C1 segment of cervical spinal cord (tissue), 14 donors: Measurements from ENCODE around the gene SHC2.
"Not testable (repeated sequence)": the region's sequence is repeated elsewhere in the genome, so short reads cannot be mapped to it uniquely, and the experiment has no call there.

Experiments
- DNase-seq, 14 donors: peaks; one replicate each; lab custom pipeline; 2025; lab: John Stamatoyannopoulos, UW

Gene SHC2

DNA sequence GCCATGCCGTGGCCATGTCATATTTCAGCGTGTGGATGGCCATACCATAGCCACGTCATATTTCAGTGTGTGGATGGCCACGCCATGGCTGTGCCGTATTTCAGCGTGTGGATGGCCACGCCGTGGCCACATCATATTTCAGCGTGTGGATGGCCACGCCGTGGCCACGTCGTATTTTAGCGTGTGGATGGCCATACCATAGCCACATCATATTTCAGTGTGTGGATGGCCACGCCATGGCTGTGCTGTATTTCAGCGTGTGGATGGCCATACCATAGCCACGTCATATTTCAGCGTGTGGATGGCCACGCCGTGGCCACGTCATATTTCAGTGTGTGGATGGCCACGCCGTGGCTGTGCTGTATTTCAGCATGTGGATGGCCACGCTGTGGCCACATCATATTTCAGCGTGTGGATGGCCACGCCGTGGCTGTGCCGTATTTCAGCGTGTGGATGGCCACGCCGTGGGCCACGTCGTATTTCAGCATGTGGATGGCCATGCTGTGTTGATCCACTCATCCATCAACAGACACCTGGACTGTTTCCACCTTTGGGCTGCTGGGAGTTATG, 9.8 kb downstream of the SHC2 start:
- not testable (repeated sequence) for DNase-seq

DNA sequence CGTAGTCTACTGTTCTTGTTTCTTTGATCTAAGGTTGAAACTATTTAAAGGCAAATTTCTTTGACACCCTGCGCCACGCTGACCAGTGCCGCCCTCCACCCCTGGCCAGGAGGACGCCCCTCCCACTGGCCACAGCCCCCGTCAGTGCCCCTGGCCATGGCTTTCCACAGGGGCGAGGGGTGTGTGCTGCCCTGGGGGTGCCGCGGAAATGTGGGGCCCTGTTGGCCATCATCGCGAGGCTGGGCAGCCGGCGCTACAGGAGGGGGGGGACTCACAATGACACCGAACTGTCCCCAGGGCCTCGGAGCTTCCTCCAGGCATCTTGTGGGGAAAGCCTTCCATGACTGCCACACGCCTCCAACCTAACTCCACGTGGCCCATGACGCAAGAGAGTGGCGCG, 10.9 kb downstream of the SHC2 start:
- no peak for DNase-seq

DNA sequence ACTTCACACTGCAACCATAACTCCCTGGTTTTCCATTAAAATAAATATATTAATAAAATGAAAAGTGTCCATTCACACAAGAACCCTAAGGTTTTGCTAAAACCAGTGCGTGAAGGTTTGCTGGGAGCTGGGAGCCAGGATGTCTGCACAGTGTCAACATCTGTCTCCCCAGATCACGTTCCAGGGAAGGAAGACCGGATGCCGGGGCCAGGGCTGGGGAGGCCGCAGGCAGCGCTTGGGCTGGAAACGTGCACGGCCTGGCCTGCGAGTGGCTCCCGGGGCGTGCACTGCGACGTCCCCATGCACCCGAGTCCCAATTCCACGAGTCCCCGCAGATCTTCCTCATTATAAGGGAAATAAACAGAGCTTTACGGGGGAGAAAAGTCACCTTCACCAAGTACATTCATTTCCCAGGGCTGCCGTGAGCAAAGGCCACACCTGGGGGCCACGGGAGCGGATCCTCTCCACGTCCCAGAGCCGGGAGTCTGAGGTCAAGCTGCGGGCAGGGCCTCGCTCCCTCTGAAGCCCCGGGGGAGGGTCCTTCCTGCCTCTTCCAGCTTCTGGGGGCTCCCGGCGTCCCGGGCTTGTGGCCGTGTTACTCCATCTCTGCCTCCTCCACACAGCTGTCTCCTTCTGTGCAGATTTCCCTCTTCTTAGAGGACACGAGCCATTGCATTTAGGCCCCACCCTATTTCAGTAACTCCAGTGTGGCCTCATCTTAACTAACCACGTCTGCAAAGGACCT, 12.8 kb downstream of the SHC2 start:
- DNase-seq: no peak

DNA sequence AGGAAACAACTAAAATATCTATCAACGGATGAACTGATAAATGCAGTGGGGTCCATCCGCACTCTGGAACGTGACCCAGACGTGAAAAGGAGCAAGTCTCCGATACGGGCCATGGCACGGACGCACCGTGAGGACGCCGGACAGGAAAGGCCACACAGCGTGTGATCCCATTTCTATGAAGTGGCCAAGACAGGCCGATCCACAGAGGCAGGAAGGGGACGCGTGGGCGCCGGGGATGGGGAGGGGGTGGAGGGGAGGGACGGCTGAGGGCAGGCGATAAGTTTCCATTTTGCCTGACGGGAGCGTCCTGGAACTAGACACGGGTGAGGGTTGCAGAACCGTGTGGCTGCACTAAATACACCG, 13.8 kb downstream of the SHC2 start:
- DNase-seq: no peak

DNA sequence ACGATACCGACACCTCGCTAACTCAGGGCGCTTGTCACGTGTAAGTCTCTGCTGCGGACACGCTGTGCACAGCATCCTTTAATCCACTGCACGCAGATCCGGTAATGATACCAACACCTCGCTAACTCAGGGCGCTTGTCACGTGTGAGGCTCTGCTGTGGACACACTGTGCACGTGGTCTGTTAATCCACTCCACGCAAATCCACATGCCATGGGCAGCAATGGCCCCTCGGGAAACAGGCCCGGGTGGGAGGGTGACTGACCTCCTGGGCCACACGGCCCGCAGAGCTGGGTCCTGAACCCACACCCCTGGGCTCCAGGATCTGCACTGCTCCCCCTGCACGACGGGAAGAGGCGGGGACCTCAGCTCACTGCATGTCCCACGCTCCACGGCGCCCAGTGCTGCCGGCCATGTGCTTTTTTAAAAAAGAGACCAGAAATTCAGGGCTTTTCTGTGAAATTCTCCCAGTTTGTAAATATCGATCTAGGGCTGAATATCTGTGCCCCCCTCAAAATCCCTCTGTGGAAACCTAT, 16.1 kb downstream of the SHC2 start:
- no peak for DNase-seq

DNA sequence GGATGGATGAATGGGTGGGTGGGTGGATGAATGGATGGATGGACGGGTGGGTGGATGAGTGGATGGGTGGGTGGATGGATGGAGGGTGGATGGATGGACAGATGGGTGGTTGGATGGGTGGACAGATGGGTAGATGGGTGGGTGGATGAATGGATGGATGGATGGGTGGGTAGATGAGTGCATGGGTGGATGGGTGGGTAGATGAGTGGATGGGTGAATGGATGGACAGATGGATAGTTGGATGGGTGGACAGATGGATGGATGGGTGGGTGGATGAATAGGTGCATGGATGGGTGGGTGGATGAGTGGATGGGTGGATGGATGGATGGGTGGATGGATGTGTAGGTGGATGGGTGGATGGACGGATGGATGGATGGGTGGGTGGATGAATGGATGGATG, 17.8 kb downstream of the SHC2 start:
- DNase-seq: no peak

DNA sequence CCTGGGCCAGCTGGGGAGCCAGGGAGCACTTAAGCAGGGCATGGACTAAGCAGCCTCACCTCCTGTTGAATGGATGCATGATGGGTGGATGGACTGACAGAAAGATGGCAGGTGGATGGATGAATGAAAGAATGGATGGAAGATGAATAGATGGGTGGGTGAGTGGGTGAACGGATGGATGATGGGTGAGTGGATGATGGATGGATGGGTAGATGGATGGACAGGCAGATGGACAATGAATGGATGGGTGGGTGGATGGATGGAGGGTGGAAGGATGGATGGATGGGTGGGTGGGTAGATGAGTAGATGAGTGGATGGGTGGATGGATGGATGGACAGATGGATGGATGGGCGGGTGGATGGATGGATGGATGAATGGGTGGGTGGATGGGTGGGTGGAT, 18.7 kb downstream of the SHC2 start:
- no peak for DNase-seq

DNA sequence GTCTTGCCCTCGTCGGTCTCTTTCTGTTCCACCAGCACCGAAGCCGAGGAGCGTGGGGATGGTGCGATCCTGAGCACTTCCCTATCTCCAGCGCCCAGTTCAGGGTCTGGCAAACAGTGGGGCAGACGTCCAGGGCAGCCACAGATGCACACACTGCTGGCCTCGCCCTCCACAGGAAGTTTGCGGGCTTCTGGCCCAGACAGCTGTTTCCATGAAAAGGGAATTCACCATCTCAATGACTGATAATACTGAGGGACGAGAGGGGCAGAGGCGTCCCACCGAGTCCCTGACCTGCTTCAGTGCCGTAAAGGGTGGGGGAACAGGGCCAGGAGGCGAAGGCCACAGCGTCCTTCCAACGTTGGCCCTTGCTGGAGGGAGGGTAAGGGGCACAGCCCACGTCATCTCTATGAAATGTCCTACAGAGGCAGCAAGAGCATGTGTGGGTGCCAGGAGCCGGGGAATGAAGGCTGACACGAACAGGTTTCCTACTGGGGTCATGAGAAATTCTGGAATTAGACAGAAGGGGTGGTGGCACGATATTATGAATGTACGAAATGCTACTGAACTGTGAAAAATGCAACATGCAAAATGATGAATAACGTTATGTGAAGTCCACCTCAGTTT, 19.5 kb downstream of the SHC2 start:
- no peak for DNase-seq

DNA sequence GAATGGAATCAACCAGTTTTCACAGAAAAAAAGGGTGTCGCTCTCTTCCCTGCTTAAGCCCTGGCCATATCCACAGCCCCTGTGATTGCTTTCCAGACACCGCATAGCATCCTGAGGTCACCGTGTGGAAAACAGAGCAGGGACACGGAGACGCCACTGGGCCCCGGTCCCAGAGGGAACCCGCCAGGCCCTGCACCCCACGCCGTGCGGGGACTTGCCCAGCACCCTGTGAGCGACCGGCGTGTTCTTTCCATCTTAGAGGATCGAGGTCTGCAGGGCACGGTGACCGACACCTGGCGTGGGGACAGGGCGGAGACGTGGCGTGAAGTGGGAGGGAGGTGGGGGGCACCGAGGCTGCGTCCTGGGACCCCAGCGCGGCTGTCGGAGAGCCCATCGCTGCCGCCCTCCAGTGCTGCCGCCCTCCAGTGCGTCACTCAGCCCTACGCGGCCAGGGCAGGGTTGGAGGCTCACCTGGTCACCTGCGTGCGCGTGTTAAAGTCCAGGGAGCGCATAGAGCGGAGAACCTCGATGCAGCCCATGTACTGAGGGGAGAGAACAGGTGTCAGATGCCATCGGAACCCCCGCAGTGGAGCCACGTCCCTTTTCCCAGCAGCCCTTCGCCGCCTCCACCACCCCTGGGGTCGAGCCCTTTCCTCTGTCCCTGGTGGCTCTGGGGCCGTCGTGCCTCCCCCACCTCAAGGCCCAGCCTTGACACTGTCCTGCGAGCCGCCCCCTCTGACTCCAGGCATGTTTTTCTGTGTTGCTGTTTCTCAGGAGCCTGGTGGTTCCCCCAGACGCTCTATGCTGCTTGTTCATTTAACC, 20.2 kb downstream of the SHC2 start:
- no peak for DNase-seq

DNA sequence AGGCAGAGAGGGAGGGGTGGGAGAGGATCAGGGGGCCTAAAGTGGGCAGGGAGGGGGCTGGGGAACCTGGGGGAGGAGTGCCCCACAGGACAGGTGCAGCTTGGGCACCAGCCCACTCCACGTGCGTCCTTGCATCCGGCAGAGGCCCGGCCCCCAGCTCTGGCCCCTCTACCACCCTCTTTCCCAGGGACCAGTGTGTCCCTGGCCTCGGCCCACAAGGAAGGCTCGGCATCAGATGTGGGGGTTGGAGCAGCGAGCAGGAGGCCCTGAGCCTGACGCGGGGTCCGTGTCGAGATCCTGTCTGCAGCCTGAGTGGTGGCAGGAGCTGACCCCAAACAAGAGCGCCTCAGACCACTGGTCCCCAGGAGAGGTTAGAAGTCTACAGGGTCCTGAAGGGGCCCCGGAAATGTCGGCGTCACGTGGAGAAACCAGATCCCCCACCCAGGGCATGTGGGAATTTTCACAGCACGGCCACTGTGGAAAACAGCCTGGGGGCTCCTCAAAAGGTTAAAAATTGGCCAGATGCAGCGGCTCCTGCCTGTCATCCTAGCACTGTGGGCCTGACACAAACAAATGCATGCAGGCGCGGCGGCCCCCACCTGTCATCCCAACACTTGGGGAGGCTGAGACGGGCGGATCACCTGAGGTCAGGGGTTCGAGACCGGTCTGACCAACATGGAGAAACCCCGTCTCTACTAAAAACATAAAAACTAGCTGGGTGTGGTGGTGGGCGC, 21.5 kb downstream of the SHC2 start:
- no peak for DNase-seq

DNA sequence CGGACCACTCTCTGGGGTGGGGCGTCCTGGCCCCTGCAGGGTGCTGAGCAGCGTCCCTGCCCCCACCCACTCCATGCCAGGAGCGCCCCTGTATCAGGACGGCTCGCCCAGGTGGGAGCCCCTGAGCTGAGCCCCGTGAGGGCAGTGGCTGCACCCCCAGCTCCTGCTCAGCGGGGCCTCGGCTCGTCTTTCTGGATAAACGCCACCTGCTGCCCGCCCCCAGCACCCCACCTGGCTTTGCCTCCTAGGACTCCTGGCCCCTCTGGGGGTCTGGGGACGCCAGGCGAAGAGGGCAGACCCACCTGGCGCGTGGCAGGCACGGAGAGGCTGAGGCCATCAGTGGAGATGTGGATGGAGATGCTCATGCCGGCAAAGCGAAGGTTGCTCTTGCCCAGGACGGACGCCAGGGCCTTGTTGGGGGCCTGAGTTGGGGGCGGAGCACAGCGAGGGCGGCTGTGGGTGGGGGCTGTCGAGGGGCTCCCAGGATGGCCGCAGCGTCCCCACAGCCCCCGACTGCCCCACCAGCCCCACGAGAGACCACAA, 22.3 kb downstream of the SHC2 start:
- no peak for DNase-seq

DNA sequence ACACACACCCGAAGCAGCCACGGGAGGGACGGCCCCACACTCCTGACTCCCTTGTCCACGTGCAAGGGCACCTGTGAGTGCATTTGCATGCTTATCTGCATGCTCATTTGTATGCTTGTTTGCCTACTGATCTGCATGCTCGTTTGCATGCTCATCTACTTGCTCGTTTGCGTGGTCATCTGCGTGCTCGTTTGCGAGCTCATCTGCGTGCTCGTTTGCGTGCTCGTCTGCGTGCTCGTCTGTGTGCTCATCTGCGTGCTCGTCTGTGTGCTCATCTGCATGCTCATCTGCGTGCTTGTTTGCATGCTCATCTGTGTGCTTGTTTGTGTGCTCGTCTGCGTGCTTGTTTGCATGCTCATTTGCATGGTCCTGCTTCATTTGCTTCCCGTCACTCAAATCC, 23.8 kb downstream of the SHC2 start:
- no peak for DNase-seq

DNA sequence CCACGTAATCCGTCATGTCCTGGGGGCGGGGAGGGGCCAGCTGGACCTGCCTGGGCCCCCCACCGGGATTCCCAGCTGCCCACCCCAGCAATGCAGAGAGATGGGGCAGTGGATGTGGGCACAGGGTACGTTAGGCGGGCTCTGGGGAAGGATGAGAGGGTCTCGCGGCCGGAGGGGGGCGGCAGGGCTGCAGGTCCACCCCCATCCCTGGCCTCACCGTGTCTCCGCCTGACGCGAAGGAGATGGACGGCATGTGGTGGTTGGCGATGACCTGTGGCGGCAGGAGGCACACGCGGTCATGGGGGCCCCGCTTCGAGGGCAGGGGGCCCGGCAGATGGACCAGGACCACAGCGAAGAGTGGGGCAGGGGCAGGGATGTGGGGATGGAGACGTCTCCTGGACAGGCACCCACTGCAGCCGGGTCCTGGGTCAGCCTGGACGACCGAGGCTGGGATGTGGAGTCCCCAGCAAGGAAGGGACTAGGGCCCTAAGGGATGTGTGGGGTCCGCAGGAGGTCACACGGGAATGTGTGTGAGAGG, 24.4 kb downstream of the SHC2 start:
- DNase-seq: no peak

DNA sequence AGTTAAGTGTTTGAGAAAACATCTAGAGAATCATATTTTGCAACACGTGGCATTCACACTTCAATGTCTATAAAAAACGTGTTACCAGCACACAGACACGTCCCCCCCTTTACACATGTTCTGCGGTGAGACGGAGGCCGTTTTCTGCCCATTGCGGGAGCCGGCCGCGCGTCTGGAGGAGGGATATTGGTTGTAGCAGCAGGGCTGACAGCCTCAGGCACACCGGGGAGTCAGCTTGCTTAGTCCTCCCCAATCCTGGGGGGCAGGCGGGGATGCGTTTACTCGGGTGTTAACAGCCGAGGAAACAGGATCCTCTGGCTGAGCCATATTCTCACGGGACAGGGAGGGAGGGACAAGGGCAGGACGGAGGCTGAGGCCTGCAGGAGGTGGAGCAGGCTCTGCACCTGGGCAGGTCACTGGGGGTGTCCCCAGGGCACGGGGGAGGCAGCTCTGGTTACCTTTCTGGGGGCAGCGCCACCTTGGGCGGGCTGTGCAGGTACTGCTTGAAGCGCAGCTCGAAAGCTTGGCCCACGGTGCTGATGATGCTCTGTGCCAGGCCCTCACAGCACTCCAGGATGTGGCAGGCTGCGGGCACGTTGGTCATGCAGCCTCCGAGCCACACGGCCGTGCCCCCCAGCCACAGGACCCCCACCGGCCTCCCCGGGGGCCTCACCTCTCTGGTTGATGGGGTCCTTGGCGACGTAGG, 25.0 kb downstream of the SHC2 start:
- no peak for DNase-seq

DNA sequence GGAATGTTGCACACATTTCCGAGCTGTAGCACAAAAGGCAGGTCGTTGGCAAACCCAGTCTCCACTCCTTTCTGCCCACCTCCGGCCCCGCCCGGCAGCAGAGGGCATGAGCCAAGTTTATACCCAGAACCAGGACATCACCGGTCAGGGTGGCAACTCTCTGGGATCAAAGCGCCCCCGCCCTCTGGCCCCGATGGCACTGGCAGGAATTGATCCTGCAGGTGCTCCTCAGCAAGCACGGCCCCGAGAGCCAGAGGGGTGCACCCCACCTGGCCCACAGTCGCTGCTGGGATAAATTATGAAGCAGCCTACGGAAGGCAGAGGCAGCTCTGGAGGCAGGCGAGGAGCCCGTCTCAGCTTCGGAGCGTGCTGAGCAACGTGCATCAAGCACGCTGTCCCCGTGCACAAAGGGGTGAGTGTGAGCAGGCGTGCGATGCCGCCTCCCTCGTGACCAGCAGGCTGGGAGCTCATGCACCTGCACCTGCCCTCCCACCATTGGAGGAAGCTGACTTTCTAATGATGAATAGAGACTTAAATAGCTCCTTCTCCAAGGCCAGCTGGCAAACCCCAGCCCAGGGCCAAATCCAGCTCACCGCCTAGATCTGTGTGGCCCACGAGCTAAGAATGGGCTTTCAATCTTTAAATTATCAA, 25.7 kb downstream of the SHC2 start:
- DNase-seq: no peak

DNA sequence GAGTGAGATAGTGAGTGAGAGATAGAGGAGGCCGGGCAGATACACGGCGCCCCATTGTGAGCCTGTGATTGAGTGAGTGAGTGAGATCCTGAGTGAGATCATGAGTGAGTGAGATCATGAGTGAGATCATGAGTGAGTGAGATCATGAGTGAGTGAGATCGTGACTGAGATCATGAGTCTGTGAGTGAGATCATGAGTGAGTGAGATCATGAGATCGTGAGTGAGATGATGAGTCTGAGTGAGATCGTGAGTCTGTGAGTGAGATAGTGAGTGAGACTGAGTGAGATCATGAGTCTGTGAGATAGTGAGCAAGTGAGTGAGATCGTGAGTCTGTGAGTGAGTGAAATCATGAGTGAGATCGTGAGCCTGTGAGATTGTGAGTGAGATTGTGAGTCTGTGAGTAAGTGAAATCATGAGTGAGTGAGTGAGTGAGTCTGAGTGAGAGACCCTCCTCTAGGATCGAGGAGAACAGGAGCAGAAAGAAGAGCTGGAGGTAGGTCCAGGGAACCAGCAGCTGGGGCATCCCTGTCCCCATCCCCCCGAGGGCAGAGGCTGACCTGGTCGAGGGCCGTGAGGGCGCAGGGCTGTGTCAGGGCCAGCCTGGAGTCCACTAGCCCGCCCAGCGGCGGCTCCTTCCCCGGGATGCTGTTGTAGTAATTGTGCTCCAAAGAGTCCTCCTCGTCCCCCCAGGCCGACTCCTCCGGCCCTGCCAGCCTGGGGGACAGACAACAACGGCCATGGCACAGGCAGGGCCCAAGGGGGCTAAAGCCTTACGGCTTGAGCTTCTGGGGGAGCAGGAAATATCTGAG, 26.5 kb downstream of the SHC2 start:
- DNase-seq: no peak

DNA sequence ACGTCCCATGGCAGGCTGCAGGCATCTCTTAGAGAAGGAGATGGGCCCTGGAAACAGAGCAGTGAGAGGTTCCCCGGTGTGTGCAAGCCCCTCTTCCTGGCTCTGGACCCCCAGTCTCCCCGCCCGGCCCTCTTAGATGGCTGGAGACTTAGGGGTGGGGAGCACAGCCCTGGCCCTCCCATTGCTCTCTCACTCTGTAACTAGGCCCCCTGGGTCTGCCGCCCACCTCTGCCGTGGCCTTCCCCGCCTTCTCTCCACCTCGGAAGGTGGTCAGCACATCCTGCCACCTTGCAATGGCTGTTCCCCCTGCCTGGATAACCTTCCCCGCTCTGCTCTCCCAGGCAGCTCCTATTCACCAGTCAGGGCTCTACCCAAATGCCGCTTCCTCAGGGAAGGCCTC, 30.1 kb downstream of the SHC2 start:
- DNase-seq: no peak

DNA sequence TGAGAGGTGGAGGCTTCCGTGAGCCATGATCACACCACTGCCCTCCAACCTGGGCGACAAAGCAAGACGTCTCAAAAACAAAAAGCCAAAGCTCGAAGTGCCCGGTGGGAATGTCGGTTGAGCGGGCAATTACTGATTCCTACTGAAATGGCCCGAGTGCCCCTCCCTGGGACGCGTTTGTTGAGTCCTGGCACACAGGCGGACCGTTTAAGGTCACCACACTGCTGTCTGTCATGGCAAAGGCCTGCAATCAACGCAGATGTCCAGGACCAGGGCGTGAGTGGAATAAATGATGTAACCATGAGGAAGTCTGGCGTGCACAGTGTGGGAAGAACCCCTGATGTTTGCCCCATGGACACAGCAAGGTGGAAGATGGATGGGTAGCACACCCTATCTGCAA, 32.7 kb downstream of the SHC2 start:
- no peak for DNase-seq

DNA sequence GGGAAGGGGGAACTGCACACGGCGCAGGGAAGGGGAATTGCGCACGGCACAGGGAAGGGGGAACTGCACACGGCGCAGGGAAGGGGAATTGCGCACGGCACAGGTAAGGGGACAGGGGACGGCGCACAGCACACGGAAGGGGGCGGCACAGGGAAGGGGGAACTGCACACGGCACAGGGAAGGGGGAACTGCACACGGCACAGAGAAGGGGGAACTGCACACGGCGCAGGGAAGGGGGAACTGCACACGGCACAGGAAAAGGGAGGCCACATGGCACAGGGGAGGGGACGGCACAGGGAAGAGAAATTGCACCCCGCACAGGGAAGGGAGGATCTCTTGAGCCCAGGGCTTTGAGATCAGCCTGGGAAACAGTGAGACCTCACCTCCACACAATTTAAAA, 33.2 kb downstream of the SHC2 start:
- not testable (repeated sequence) for DNase-seq
